NCI-H345 treated with DMSO at 0.1 percent for 48 hours (cell line): Measurements from ENCODE around the gene MRPL37.
"Not testable (repeated sequence)": the region's sequence is repeated elsewhere in the genome, so short reads cannot be mapped to it uniquely, and the experiment has no call there.

Experiments used
- DNase-seq: peaks from one replicate; lab custom pipeline; 2025; ENCODE audit not compliant: unreplicated experiment; lab: John Stamatoyannopoulos, UW

MRPL37 gene

DNA sequence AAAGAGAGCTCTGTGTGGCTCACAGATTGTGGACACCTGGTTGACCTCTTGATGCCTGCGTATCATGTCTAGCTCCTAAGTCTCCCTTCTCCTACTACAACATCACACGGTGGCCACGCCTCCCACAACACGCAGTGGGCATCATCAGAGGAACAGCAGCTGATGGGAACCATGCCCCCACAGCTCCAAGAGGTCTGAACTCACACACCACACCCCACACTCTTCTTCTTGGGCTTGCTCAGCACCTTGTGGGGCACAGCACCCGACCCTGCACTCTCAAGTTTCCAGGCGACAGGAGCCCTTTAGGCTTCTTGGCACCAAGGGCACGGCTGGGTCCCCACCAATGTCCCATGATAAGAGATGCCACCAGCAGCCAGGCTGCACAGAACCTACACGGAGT is 28.4 kb upstream of the MRPL37 start:
- no peak for DNase-seq

DNA sequence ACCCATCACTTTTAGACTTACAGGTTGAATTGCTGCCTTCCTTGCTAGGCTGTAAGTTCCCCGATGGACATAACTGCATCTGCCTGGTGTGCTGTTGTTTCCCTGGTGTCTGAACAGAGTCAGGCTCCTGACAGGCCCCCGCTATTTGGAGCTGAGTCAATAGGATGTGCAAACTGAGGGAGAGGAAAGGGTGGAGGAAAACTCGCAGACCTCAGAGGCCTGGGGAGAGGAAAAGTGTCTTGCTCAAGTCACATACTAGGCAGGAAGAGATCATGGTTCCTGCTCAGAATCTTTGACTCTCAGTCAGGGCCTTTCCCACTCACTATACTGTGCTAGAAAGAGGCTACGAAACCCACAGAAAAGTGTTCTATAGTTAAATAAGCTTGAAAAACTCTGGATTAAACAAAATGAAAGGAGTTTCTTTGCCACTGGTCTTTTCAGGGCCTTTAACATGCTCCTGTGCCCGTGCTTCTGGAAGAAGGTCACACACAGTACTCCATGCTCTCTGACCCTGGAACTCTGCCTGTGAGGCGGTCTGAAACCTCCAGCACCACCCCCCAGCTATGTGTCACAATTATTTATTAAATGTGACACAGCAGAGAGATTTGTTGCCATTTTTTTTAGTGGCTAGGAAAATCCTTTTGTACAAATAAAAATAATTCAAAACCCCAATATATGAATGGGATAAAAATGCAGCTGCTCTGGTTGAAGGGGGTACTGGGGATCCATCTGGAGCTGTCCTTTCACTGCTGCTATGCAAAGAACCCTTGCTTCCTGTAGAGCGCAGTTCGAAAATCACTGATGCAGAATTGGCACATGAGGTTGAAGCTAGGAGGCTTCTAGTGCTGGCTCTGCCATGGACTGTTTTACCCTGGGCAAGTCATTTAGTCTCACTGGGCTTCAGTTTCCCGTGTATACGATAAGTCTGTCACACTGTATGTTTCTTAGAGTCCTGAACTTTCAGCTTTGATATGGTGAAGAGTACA is 27.1 kb upstream of the MRPL37 start:
- DNase-seq: no peak

DNA sequence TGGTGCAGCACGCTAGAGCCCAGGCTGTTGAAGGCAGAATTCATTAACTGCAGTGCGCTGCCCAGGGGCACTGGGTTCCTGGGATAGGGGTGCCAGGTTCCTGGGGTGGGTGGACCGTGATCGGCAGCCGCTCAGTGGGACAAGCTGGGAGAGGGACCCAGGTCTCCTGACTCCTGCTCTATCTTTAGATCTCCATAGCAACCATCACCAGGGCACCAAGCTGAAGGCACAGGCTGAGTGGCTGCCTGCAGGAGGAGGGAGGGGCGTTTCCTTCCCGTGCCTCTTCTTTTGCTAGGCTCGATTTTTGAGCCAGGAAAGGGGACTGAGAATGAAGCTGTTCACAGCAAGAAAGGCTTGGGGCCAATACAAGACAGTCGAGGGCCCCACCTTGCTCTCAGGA is 26.3 kb upstream of the MRPL37 start:
- DNase-seq: no peak

DNA sequence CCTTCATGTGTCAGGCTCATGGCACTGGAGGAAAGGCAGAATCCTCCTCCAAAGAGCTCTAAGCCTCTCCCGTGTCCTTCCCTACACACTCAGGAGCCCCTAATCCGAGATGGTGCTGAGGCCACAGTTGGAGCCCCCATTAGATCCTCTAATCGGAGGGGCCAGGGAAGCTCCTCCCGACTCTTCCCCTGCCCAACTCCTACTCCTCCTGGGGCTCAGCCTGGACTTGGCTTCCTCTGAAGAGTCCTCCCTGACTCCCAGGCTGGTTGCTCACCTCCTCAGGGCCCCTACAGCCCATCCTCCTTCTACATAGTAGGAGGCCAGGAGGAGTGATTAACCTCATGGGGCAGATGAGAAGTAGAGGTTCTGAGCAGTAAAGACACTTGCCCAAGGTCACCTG is 25.9 kb upstream of the MRPL37 start:
- DNase-seq: no peak

DNA sequence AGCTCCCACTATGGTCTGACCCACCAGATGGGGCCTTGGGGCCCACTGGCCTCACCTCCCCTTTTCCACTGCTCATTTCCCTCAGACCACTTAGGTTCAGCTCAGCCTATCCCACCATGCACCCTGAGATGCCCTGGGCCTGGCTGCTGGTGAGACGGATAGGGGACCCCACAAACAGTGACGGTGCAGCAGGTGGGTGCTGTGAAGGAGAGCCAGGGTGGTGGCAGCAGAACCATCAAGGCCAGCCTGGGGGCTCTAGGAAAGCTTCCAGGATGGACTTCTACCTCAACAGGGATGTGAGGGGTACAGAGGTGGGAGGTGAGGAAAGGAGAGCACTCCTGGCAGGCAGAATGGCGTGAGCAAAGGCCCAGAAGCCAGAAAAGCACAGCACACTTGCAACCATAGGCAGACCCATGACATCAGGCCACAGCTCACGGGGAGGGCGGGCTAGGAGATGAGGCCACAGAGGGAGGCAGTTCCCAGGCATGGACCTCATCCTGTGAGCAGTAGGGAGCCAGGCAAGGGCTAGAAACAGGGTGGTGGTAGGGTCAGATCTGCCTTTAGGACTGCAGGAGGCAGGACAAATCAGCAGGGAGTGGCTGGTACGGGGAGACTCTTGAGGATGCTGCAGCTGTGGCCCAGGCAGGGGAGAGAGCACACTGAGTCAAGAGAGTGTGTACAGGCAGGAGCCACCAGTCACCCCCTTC is 23.2 kb upstream of the MRPL37 start:
- DNase-seq: no peak

DNA sequence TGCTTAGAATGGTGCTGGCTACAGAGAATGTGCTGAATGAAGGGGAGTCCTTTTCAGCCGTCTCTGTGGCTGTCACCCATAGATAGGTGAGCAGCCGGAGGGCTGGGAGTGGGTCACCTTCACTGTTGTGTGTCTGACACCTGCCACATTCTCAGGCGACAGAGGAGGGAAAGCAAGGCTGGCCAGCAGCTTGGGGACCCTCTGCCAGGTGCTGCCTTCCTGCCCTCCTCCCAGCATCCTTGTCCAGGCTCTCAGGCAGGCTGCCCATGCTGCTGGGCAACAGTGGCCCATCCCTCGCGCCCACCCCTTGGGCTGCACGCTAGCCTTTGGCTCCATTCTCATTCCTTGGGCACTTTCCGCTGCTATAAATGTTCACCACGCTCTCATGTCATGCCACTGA is 22.2 kb upstream of the MRPL37 start:
- no peak for DNase-seq

DNA sequence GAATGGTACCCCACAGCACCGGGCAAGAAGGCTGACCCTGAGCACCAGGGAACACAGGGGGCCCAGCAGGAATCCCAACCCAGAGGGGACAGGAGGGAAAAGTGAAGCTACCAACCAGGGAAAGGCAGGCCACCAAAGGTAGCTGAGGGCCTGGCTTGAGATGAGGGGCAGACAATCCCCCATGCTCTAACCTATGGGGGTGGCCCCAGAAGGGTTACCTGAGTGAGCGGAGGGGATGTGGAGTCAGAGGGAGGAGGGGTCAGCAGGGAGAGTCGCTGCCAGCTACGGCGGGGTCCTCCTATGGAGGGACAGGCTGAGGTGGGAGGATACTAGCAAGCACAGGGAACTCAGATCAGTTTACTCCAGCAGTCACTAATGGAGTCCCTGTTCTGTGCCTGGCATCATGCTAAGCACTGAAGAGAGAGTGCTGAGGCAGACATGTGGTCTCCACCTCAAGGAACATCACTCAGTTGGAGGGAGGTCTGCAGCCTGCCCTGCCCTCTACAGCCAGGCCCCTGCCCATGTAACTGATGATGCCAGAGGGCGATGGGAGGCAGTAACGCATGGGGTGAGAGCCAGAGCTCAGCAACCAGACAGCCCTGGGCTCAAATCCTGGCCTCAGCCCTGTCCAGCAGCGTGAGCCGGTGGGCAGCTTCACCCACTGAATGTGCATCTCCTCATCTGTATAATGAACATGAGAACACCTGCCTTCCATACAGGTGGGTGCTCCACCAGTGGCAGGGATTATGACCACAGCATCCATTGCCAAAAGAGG is 21.5 kb upstream of the MRPL37 start:
- no peak for DNase-seq

DNA sequence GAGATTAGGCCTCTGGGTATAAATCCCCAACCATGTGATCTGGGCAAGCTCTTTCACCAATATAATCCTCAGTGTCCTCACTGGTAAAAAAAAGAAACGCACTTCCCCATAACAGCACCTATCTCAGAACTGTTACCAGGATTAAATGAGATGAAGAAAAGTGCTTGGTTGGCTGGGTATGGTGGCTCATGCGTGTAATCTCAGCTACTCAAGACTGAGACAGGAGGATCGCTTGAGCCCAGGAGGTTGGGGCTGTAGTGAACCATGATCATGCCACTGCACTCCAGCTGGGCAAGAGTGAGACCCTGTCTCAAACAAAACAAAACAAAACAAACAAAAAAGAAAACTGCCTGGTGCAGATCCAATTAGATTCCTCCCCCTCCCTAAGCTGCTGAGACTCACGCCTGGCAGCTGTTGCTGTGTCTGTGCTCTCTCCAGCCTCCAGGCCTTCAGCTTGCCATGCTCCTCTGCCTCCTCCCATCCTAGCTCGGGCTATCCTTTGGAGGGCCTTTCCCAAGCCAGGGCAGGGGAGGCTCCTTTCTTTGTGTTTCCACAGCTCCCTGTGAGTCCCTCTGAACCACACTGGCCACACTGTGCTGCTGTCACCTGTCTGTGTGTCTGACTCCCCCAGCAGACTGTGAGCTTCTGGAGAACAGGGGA is 19.1 kb upstream of the MRPL37 start:
- DNase-seq: no peak

DNA sequence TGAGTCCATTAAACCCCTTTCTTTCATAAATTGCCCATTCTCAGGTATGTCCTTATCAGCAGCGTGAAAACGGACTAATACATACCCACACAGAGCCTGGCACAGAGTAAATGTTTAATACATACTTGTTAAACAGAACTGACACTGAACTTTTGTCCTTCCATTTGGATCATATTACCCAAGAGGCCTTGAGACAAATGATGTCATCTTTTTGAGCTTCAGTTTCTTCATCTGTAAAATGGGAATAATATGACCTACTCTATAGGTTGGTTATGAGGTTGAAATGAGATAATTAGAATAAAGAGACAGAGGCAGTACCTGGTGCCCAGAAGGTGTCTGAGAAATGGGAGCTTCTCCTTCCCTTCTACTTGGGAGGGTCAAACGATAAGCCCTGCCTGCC is 13.9 kb upstream of the MRPL37 start:
- DNase-seq: no peak

DNA sequence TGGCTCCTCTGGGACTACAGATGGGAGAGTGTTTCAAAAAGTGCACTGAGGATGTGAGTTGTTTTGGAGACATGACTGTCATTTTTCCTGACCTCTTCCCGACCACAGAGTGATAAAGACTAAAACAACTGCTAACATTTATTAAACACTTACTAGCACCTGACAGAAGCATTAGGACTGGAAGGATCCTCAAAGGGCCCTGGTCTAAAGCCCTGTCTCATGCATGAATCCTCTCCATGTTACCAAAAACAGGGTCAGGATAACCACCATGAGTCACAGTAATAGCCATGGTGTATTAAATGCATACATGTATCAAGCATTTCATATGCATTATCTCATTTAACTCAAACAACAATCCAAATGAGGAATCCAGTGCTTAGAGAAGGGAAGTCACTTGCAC is 11.7 kb upstream of the MRPL37 start:
- no peak for DNase-seq

DNA sequence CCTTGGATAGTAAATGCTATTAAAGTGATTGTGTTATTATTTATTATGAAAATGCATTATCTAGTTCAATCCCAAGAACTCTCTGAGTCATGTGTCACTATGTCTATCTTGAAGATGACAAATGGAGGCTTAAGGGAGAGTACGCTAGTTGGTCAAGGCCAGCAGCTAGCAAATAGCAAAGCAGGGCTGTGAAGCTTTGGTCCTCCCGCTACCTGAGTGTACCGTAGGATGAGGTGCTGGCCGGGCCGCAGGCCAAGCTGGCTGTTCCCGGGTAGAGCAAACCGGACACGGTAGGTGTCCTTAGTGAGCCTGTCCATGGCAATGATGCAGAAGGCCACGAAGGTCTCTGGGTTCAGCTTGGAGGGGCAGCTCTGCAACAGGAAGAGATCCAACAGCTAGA is 9.4 kb upstream of the MRPL37 start:
- DNase-seq: no peak

DNA sequence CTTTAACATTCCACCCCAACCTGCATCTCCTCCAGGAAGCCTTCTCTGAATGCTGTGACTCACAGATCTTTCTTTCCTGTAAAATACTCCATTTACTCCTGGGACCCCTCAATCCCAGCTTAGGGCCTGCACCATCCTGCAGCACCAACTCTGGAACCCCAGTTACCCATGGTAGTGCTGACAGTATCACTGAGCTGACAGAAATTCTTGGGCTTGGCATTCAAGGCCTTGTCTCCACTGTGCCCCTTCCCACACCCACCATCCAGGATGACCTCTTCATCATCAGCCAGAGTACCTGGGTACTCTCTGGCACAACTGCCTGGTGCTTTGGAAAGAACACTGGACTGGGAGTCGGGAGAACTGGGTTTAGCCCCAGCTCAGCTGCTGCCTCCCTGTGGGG is 8.4 kb upstream of the MRPL37 start:
- no peak for DNase-seq

DNA sequence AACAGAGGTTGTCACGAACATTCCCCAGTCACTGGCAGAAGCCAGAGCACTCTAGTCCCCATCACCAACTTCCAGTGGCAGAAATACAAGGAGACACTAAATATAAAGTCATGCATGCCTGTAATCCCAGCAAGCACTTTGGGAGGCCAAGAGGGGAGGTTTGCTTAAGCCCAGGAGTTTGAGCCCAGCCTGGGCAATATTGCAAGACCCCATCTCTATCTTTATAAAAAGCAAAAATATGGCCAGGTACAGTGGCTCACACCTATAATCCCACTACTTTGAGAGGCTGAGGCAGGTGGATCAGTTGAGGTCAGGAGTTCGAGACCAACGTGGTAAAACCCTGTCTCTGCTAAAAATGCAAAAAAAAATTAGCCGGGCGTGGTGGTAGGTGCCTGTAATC is 6.5 kb upstream of the MRPL37 start:
- no peak for DNase-seq

DNA sequence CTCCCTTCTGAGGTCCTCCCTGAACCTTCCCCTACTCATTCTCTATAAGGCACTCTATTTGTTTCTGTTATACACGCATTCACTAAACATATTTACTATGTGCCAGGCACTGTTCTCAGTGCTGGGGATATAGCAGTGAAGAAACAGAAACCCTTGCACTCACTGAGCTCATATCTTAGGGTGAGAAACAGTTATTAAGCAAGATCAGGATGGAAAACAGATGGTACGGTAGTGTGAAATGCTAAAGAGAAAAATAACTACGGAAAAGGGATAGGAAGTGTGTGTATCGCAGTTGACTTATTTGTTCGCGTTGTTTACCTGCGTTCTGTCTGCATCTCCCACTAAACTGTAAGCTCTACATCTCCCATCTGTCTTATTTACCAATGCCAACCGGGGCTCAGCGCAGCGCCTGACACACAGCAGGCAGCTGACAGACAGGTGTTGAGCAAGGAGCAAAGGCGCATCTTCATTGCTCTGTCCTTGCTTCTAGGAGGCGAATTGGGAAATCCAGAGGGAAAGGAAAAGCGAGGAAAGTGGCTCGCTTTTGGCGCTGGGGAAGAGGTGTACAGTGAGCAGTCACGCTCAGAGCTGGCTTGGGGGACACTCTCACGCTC is 709 bp upstream of the MRPL37 start:
- peak; percentile 48 for DNase-seq

DNA sequence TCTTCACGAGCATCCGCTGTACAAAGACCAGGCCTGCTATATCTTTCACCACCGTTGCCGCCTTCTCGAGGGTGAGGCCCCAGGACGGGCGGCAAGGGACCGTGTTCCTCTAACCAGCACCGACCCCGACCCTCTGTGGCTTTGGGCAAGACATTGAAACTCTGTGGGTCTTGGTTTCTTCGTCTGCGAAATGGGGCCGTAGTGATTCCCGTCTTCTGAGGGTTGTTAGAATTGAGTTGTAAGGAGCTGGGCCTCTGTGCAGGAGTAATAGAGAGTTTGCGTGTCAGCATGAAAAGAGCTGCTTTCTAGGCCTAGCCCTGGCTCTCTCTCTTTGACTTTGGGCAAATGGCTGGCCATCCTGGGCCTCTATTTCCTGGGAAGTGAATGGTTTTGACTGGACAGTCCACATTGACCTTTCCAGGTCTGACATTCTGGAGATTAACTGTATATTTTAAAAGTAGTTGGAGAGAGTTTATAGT is 591 bp downstream of the MRPL37 start:
- no peak for DNase-seq

DNA sequence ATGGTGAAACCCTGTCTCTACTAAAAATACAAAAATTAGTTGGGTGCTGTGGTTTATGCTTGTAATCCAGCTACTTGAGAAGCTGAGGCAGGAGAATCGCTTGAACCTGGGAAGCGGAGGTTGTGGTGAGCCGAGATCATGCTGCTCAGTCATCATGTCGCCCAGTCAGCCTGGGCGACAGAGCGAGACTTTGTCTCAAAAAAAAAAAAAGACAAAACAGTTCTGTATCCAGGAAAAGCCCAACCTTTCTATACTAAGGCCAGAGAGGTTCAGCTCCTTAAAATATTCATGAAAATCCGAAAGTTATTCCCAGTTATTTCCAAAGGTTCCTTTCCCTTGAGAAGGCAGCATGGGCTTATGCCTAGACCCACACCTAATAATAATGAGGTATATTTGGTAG is 4.2 kb downstream of the MRPL37 start:
- no peak for DNase-seq

DNA sequence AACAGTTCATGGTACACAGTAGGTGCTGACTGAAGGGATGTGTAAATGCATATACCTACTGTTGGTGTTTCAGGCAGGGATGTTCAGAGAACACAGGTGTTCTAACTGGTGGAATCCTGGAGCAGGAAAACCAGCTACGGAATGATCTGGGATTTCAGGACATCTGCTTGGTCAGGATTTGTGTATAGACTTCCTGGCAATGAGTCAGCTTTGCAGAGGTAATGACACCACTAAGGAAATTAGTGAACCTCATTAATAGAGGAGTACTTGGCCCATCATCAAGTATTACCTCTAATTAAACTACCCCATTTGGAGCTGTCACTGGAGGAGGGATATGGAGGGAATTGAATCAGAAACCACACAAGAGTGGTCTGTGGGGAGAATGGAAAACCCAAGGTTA is 7.3 kb downstream of the MRPL37 start:
- DNase-seq: no peak

DNA sequence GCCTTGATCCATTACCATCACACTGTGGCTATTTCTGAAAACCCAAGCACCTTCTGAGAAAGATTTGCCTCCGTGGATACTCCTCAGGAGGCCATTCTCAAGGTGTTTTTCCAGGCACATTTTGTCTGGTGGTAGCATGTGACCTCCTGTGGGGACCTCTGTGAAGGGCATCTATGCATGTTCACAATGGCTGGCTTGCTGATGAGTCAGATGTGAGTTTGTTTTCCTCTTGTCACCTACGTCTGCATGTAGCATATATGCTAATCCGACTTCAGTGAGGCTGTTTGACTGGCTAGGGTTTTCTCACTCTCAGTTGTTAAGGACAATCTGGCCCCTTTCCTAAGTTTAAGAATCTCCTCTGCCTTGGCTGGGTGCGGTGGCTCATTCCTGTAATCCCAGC is 7.9 kb downstream of the MRPL37 start:
- not testable (repeated sequence) for DNase-seq

DNA sequence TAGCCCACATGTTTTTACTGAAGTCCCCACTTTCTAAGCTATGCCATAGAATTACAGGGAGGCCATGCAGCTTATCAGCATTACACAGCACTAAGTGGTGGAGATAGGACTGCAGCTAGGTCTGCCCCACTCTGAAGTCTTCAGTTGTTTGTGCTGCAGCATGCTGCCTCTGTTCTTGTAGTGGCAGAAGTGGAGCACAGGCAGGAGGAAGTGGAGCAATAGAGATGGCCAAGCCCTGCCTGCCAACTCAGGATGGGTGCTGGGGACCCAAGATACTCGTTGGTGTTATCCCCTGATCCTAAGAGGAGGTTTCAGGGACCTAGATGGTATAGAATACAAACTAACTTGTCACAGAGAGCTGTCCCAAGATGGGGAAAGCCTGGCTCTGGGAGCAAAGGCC is 12.9 kb downstream of the MRPL37 start:
- no peak for DNase-seq

DNA sequence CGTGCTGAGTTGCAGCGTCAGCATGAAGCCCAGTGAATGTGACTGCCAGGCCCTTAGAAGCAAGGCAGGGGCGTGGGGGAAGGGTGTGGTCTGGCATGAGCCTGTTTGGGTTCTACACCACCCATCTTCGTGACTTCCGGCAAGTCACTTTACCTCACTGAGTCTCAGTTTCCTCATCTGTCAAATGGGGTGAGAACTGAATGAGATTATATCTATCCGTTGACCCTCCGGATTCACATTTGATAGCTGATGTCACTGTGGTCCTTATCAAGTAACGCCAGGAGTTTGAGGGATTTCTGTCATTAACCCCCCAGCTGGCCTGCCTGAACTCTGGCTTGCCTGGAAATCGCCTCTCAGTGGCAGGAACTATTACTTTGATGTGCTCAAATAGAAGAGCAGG is 15.6 kb downstream of the MRPL37 start:
- DNase-seq: no peak
